Spleen (tissue), 11 donors: ENCODE measurements around the gene S100A14. TPM values are rescaled to one million over a fixed set of nuclear protein-coding genes. Genes with fewer than 3 reads are reported as not detected.

Source experiments
- DNase-seq: peaks from one replicate; pipeline ENCODE4 v3.0.0-alpha.2; 2020
- H3K27ac ChIP-seq, 8 donors: fragments of 200-600 bp; sonication (generic) in 7 of 8; 1 replicate in 4 of 8; 2 replicates in 4 of 8; pipeline versions ENCODE4 v1.5.0 to v1.8.0; 2016 to 2021; ENCODE audit warnings: inconsistent platforms in 4 of 8, mild to moderate bottlenecking in 4 of 8, moderate library complexity in 1 of 8
- H3K27me3 ChIP-seq, 7 donors: fragments of 200-600 bp; sonication (generic) in 6 of 7; replicated peaks in 1 of 7; 1 replicate in 4 of 7; 2 replicates in 3 of 7; pipeline versions ENCODE4 v1.5.0 to v1.8.0; 2016 to 2021; ENCODE audit warnings: inconsistent platforms in 3 of 7, mild to moderate bottlenecking in 1 of 7
- H3K36me3 ChIP-seq, 6 donors: fragments of 200-600 bp; sonication (generic) in 5 of 6; 1 replicate in 4 of 6; 2 replicates in 2 of 6; pipeline versions ENCODE4 v1.5.0 to v1.8.0; 2016 to 2021; ENCODE audit warnings: inconsistent platforms in 2 of 6
- H3K4me1 ChIP-seq, 6 donors: fragments of 200-600 bp; sonication (generic) in 5 of 6; 1 replicate in 3 of 6; 2 replicates in 3 of 6; pipeline versions ENCODE4 v1.5.0 to v1.8.0; 2016 to 2021; ENCODE audit warnings: inconsistent platforms in 3 of 6
- H3K4me3 ChIP-seq, 8 donors: fragments of 200-600 bp; sonication (generic) in 7 of 8; 1 replicate in 4 of 8; 2 replicates in 4 of 8; pipeline versions ENCODE4 v1.5.0 to v1.8.0; 2016 to 2021; ENCODE audit warnings: inconsistent platforms in 4 of 8, mild to moderate bottlenecking in 4 of 8, moderate library complexity in 2 of 8
- H3K9me3 ChIP-seq, 8 donors: fragments of 200-600 bp; sonication (generic) in 7 of 8; 1 replicate in 4 of 8; 2 replicates in 4 of 8; pipeline versions ENCODE4 v1.5.0 to v1.8.0; 2016 to 2021; ENCODE audit warnings: inconsistent platforms in 4 of 8
- CTCF ChIP-seq, 11 experiments: fragments of 200-600 bp in 7 of 11; fragments of 450-650 bp in 4 of 11; sonication (generic) in 4 of 11; IDR thresholded peaks in 8 of 11; conservative IDR thresholded peaks in 3 of 11; 1 replicate in 7 of 11; 2 replicates in 4 of 11; pipeline versions ENCODE4 v1.4.0 to v1.8.0; 2016 to 2021; ENCODE audit warnings: antibody characterized with exemption in 11 of 11, inconsistent platforms in 4 of 11, mild to moderate bottlenecking in 1 of 11
- POLR2A ChIP-seq, 3 donors: fragments of 450-650 bp; IDR thresholded peaks; one replicate each; pipeline ENCODE4 v1.5.1; 2017; ENCODE audit warnings: antibody characterized with exemption in 3 of 3, mild to moderate bottlenecking in 1 of 3
- POLR2AphosphoS5 ChIP-seq, 3 donors: sonication (generic); formaldehyde crosslinking; IDR thresholded peaks; one replicate each; pipeline ENCODE4 v1.5.1; 2017; ENCODE audit warnings: antibody characterized with exemption in 3 of 3
- WGBS, 5 donors: extraction: QIAGEN DNeasy Blood & Tissue Kit in 3 of 5; methylation state at CpG; one replicate each; pipeline versions ENCODE4 v1.1.5 to v1.1.7; 2013 to 2018; 5-methylcytosine and 5-hydroxymethylcytosine counted together
- intact Hi-C: fragments of 100-400 bp; cut with DNase I; formaldehyde crosslinking; loops from one replicate; pipeline ENCODE4 v1.15.0; 2023; ENCODE audit warnings: low total_unique reads
- polyA plus RNA-seq, 3 donors: library from polyadenylated mRNA; stranded (reverse); fragments of 200-250 nt; gene quantifications; one replicate each; pipeline ENCODE4 v1.2.1, GENCODE V29; 2013
- total RNA-seq, 7 donors: library from RNA; depleted of rRNA in 3 of 7; stranded (reverse); fragments of >200 nt in 3 of 7; fragmentation: NEBNext Ultra II Directional in 4 of 7; extraction: Animal tissue kit (Norgen Biotek cat#: 25700) in 4 of 7; gene quantifications; one replicate each; pipeline versions ENCODE4 v1.1.0 to v1.2.1, GENCODE V29; 2016 to 2021
- donor health status: healthy with polysubstance abuse.
- donor health status: DM: no; HTN: no; CAD: no; lungs with moderate emphysema.
- donor health status: DM: no; HTN: no; CAD: no.
- donor health status: Bipolar disorder and iron deficiency.
- donor health status: healthy.
- donor health status: DM: no; HTN: no; CAD: no.
- donor health status: DM: yes; HTN: yes; CAD: no.

S100A14 gene
- total and polyA plus RNA-seq, 10 donors, result 0.28 to 3.0 (median 1.0) TPM; not detected in 3

GRCh38 chr1:153615406-153615805, 719 bp downstream of the S100A14 start:
- DNase-seq, result no peak
- Histone ChIP-seq H3K27ac (peak overlapping the region in 2 of 8 donors; percentile 46 to 90), H3K4me3 (no peak overlapping the region), H3K36me3 (peaks cover 0 to 14% (median 0%) of the 10 kb centered on the region in 6 donors), H3K9me3 (no peaks in the 10 kb centered on the region), H3K27me3 (no peaks in the 10 kb centered on the region), H3K4me1 (peaks cover 14 to 66% (median 38%) of the 10 kb centered on the region in 6 donors)
- intact Hi-C loops, result loop anchor here (5.0 kb wide), 1 partner anchor 43 kb away; no protein-coding TSS in a partner anchor
- no peak for TF ChIP-seq POLR2AphosphoS5 (IDR thresholded peaks at IDR 0.05)
- TF ChIP-seq POLR2A (IDR thresholded peaks at IDR 0.05), result no peak
- no peak for TF ChIP-seq CTCF (IDR thresholded peaks at IDR 0.05 in 8 of 11, conservative IDR thresholded peaks at IDR 0.05 in 3 of 11)
- 83 to 100% (median 93%) methylated on average over 1 to 2 of the region's 2 CpGs for WGBS, 5 donors

DNA sequence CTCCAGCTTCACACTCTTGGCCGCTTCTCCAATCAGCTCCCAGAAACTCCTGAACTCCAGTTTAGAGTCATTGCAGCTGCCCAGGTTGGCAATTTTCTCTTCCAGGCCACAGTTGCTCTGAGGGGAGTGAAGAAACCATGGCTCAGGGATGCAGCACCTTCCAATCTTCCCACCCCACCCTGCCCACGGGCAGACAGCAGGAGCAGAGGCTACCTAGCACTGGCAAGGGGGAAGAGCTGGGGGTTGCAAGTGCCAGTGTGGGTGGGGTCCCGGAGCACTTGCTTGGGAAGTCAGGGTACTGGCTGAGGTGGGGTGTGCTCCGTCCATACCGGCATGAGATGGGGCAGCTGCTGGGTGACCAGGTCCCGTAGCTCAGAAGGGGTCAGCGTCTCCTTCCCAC, 1.2 kb downstream of the S100A14 start:
- H3K27me3 ChIP-seq, result no peaks in the 10 kb centered on the region
- WGBS, 5 donors, result 88 to 100% (median 93%) methylated on average over 5 to 7 of the region's 7 CpGs
- no peak overlapping the region for H3K4me3 ChIP-seq
- no peak for TF ChIP-seq POLR2A (IDR thresholded peaks at IDR 0.05)
- TF ChIP-seq POLR2AphosphoS5 (IDR thresholded peaks at IDR 0.05), result no peak
- TF ChIP-seq CTCF (IDR thresholded peaks at IDR 0.05 in 8 of 11, conservative IDR thresholded peaks at IDR 0.05 in 3 of 11), result no peak
- H3K4me1 ChIP-seq, result peaks cover 14 to 71% (median 43%) of the 10 kb centered on the region in 6 donors
- peaks cover 0 to 10% (median 0%) of the 10 kb centered on the region in 6 donors for H3K36me3 ChIP-seq
- DNase-seq, result no peak
- H3K27ac ChIP-seq, result peak overlapping the region in 3 of 8 donors; percentile 2 to 90 (median 88)
- H3K9me3 ChIP-seq, result no peaks in the 10 kb centered on the region
- intact Hi-C loops, result loop anchor here (5.0 kb wide), 1 partner anchor 43 kb away; no protein-coding TSS in a partner anchor

GRCh38 chr1:153614189-153614900, 1.8 kb downstream of the S100A14 start:
- 76 to 86% (median 81%) methylated on average over 2 of the region's 2 CpGs for WGBS, 5 donors
- Histone ChIP-seq H3K4me3 (no peak overlapping the region), H3K27me3 (no peaks in the 10 kb centered on the region), H3K9me3 (no peaks in the 10 kb centered on the region), H3K4me1 (peaks cover 18 to 77% (median 46%) of the 10 kb centered on the region in 6 donors), H3K27ac (peak overlapping the region in 3 of 8 donors; percentile 2 to 90 (median 88)), H3K36me3 (peaks cover 0 to 5% (median 0%) of the 10 kb centered on the region in 6 donors)
- intact Hi-C loops, result no loop called here
- no peak for DNase-seq
- TF ChIP-seq POLR2AphosphoS5 (IDR thresholded peaks at IDR 0.05) (no peak), POLR2A (IDR thresholded peaks at IDR 0.05) (no peak), CTCF (IDR thresholded peaks at IDR 0.05 in 8 of 11, conservative IDR thresholded peaks at IDR 0.05 in 3 of 11) (no peak)

DNA sequence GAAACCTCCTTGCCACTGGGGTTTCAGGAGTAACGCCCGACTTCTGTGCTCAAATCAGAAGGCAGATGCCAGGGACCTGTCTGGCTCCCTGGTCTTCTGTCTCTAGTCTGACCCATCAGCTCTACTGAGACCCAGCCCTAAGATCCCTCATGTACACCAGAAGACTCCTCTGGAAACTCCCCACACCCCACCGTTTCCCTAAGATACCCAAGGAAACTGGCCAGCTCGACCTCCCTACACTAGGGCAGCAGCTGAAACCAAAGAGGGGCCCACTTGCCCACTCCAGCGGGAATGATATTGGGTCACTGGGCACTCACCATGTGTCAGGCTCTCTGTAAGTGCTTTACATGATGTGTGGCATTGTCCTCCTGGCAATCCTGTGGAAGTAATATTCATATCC, 2.7 kb downstream of the S100A14 start:
- no peaks in the 10 kb centered on the region for H3K9me3 ChIP-seq
- 82 to 92% (median 84%) methylated on average over 4 to 5 of the region's 5 CpGs for WGBS, 5 donors
- peak overlapping the region in 7 of 8 donors; percentile 61 to 95 (median 76) for H3K27ac ChIP-seq
- no peak for DNase-seq
- H3K4me3 ChIP-seq, result peak overlapping the region in 1 of 8 donors; percentile 43
- H3K27me3 ChIP-seq, result no peaks in the 10 kb centered on the region
- intact Hi-C loops, result no loop called here
- no peaks in the 10 kb centered on the region for H3K36me3 ChIP-seq
- TF ChIP-seq POLR2A (IDR thresholded peaks at IDR 0.05) (no peak), POLR2AphosphoS5 (IDR thresholded peaks at IDR 0.05) (no peak), CTCF (IDR thresholded peaks at IDR 0.05 in 8 of 11, conservative IDR thresholded peaks at IDR 0.05 in 3 of 11) (no peak)
- peaks cover 18 to 81% (median 48%) of the 10 kb centered on the region in 6 donors for H3K4me1 ChIP-seq
